SW 1271 (cell line): ENCODE results near the gene ANTXR2.
A peak's percentile ranks its signal among the peaks of the same experiment; 100 is the strongest.

Experiments
- DNase-seq, 2 experiments: peaks; one replicate each; lab custom pipeline; 2025; lab: John Stamatoyannopoulos, UW

Gene ANTXR2

GRCh38 chr4:79869597-79870237, 203.3 kb downstream of the ANTXR2 start:
- no peak for DNase-seq

- peak in 1 of 2 experiments; percentile 9 for DNase-seq
Measured at GRCh38 chr4:79865201-79865597, 207.8 kb downstream of the ANTXR2 start.

- no peak for DNase-seq
Measured at GRCh38 chr4:79864500-79865200, 208.4 kb downstream of the ANTXR2 start.

- DNase-seq, result no peak
Measured at GRCh38 chr4:79863333-79863732, 209.7 kb downstream of the ANTXR2 start.

GRCh38 chr4:79862821-79863220, 210.2 kb downstream of the ANTXR2 start:
- DNase-seq, result no peak

- DNase-seq, result no peak
Measured at GRCh38 chr4:79857811-79858210, 215.2 kb downstream of the ANTXR2 start.

- DNase-seq, result no peak
Measured at GRCh38 chr4:79856196-79856595, 216.8 kb downstream of the ANTXR2 start.

- no peak for DNase-seq
Measured at GRCh38 chr4:79854856-79855502, 218.1 kb downstream of the ANTXR2 start.

- DNase-seq, result no peak
Measured at GRCh38 chr4:79852305-79852730, 220.7 kb downstream of the ANTXR2 start.

- no peak for DNase-seq
Measured at GRCh38 chr4:79851625-79852304, 221.3 kb downstream of the ANTXR2 start.
